ENCODE data around the gene RGL3. TPM values are rescaled to one million over a fixed set of nuclear protein-coding genes. Genes with fewer than 3 reads are reported as not detected.

RGL3 gene
- polyA plus RNA-seq, 4 donors = 1.1 to 5.6 (median 1.5) TPM; not detected in 1

- no peak overlapping the region for H3K4me3 ChIP-seq (ENCODE audit: low read depth in 1 of 3, low read length in 3 of 3)
- DNase-seq (no peak), FAIRE-seq (no peak)
- H3K27me3 ChIP-seq (ENCODE audit: control insufficient read depth in 3 of 3, insufficient read depth in 3 of 3, low read length in 3 of 3) = peaks cover 3 to 27% (median 6%) of the 10 kb centered on the region in 3 donors
- H3K27ac ChIP-seq (ENCODE audit: low read depth in 1 of 3, low read length in 2 of 3) = no peak overlapping the region
- 85 to 94% (median 93%) methylated on average over 16 to 19 of the region's 19 CpGs for WGBS, 3 donors
- H3K4me1 ChIP-seq (ENCODE audit: control insufficient read depth in 3 of 3, insufficient read depth in 2 of 3, low read depth in 1 of 3, low read length in 2 of 3) = peaks cover 0 to 12% (median 0%) of the 10 kb centered on the region in 3 donors
- H3K9me3 ChIP-seq (ENCODE audit: control insufficient read depth in 2 of 2, insufficient read depth in 1 of 2, low read depth in 1 of 2, low read length in 1 of 2) = peaks cover 0 to 3% of the 10 kb centered on the region in 2 donors
- H3K36me3 ChIP-seq (ENCODE audit: control insufficient read depth in 3 of 3, insufficient read depth in 2 of 3, low read depth in 1 of 3, low read length in 3 of 3) = no peaks in the 10 kb centered on the region
Measured at GRCh38 chr19:11426656-11427055, 7.5 kb upstream of the RGL3 start.

GRCh38 chr19:11425719-11426457 lies 6.8 kb upstream of the RGL3 start:
- Histone ChIP-seq H3K27ac (ENCODE audit: low read depth in 1 of 3, low read length in 2 of 3) (no peak overlapping the region), H3K4me3 (ENCODE audit: low read depth in 1 of 3, low read length in 3 of 3) (no peak overlapping the region), H3K9me3 (ENCODE audit: control insufficient read depth in 2 of 2, insufficient read depth in 1 of 2, low read depth in 1 of 2, low read length in 1 of 2) (peaks cover 0 to 4% of the 10 kb centered on the region in 2 donors), H3K27me3 (ENCODE audit: control insufficient read depth in 3 of 3, insufficient read depth in 3 of 3, low read length in 3 of 3) (peaks cover 3 to 34% (median 7%) of the 10 kb centered on the region in 3 donors), H3K36me3 (ENCODE audit: control insufficient read depth in 3 of 3, insufficient read depth in 2 of 3, low read depth in 1 of 3, low read length in 3 of 3) (no peaks in the 10 kb centered on the region), H3K4me1 (ENCODE audit: control insufficient read depth in 3 of 3, insufficient read depth in 2 of 3, low read depth in 1 of 3, low read length in 2 of 3) (peaks cover 0 to 20% (median 0%) of the 10 kb centered on the region in 3 donors)
- DNase-seq = no peak
- FAIRE-seq = no peak
- WGBS, 3 donors = 87 to 92% (median 90%) methylated on average over 24 to 28 of the region's 28 CpGs

GRCh38 chr19:11423791-11424181 lies 4.7 kb upstream of the RGL3 start:
- 8 to 14% (median 12%) methylated on average over 19 to 22 of the region's 22 CpGs for WGBS, 3 donors
- Histone ChIP-seq H3K9me3 (ENCODE audit: control insufficient read depth in 2 of 2, insufficient read depth in 1 of 2, low read depth in 1 of 2, low read length in 1 of 2) (peaks cover 0 to 4% of the 10 kb centered on the region in 2 donors), H3K4me3 (ENCODE audit: low read depth in 1 of 3, low read length in 3 of 3) (no peak overlapping the region), H3K27me3 (ENCODE audit: control insufficient read depth in 3 of 3, insufficient read depth in 3 of 3, low read length in 3 of 3) (peaks cover 6 to 55% (median 16%) of the 10 kb centered on the region in 3 donors), H3K27ac (ENCODE audit: low read depth in 1 of 3, low read length in 2 of 3) (no peak overlapping the region), H3K4me1 (ENCODE audit: control insufficient read depth in 3 of 3, insufficient read depth in 2 of 3, low read depth in 1 of 3, low read length in 2 of 3) (peaks cover 0 to 31% (median 0%) of the 10 kb centered on the region in 3 donors), H3K36me3 (ENCODE audit: control insufficient read depth in 3 of 3, insufficient read depth in 2 of 3, low read depth in 1 of 3, low read length in 3 of 3) (no peaks in the 10 kb centered on the region)
- no peak for DNase-seq
- no peak for FAIRE-seq

- Histone ChIP-seq H3K27ac (ENCODE audit: low read depth in 1 of 3, low read length in 2 of 3) (no peak overlapping the region), H3K4me3 (ENCODE audit: low read depth in 1 of 3, low read length in 3 of 3) (no peak overlapping the region), H3K36me3 (ENCODE audit: control insufficient read depth in 3 of 3, insufficient read depth in 2 of 3, low read depth in 1 of 3, low read length in 3 of 3) (no peaks in the 10 kb centered on the region), H3K9me3 (ENCODE audit: control insufficient read depth in 2 of 2, insufficient read depth in 1 of 2, low read depth in 1 of 2, low read length in 1 of 2) (peaks cover 0 to 4% of the 10 kb centered on the region in 2 donors), H3K27me3 (ENCODE audit: control insufficient read depth in 3 of 3, insufficient read depth in 3 of 3, low read length in 3 of 3) (peaks cover 6 to 60% (median 18%) of the 10 kb centered on the region in 3 donors), H3K4me1 (ENCODE audit: control insufficient read depth in 3 of 3, insufficient read depth in 2 of 3, low read depth in 1 of 3, low read length in 2 of 3) (peaks cover 0 to 33% (median 0%) of the 10 kb centered on the region in 3 donors)
- 37 to 41% (median 37%) methylated on average over 27 of the region's 27 CpGs for WGBS, 3 donors
- DNase-seq (no peak), FAIRE-seq (no peak)
Measured at GRCh38 chr19:11423164-11423790, 4.2 kb upstream of the RGL3 start.

- H3K4me3 ChIP-seq (ENCODE audit: low read depth in 1 of 3, low read length in 3 of 3) = peak overlapping the region in 2 of 3 donors; percentile 15 to 34
- H3K9me3 ChIP-seq (ENCODE audit: control insufficient read depth in 2 of 2, insufficient read depth in 1 of 2, low read depth in 1 of 2, low read length in 1 of 2) = peaks cover 0 to 4% of the 10 kb centered on the region in 2 donors
- no peak overlapping the region for H3K27ac ChIP-seq (ENCODE audit: low read depth in 1 of 3, low read length in 2 of 3)
- peaks cover 0 to 33% (median 0%) of the 10 kb centered on the region in 3 donors for H3K4me1 ChIP-seq (ENCODE audit: control insufficient read depth in 3 of 3, insufficient read depth in 2 of 3, low read depth in 1 of 3, low read length in 2 of 3)
- peaks cover 6 to 68% (median 18%) of the 10 kb centered on the region in 3 donors for H3K27me3 ChIP-seq (ENCODE audit: control insufficient read depth in 3 of 3, insufficient read depth in 3 of 3, low read length in 3 of 3)
- H3K36me3 ChIP-seq (ENCODE audit: control insufficient read depth in 3 of 3, insufficient read depth in 2 of 3, low read depth in 1 of 3, low read length in 3 of 3) = no peaks in the 10 kb centered on the region
- 3 to 6% (median 4%) methylated on average over 46 to 56 of the region's 56 CpGs for WGBS, 3 donors
- DNase-seq = peak; percentile 59 to 66
- FAIRE-seq = no peak
Measured at GRCh38 chr19:11422163-11423065, 3.3 kb upstream of the RGL3 start.

- Histone ChIP-seq H3K4me3 (ENCODE audit: low read depth in 1 of 3, low read length in 3 of 3) (peak overlapping the region in 1 of 3 donors; percentile 34), H3K4me1 (ENCODE audit: control insufficient read depth in 3 of 3, insufficient read depth in 2 of 3, low read depth in 1 of 3, low read length in 2 of 3) (peaks cover 0 to 33% (median 0%) of the 10 kb centered on the region in 3 donors), H3K27me3 (ENCODE audit: control insufficient read depth in 3 of 3, insufficient read depth in 3 of 3, low read length in 3 of 3) (peaks cover 6 to 77% (median 18%) of the 10 kb centered on the region in 3 donors), H3K36me3 (ENCODE audit: control insufficient read depth in 3 of 3, insufficient read depth in 2 of 3, low read depth in 1 of 3, low read length in 3 of 3) (no peaks in the 10 kb centered on the region), H3K27ac (ENCODE audit: low read depth in 1 of 3, low read length in 2 of 3) (no peak overlapping the region), H3K9me3 (ENCODE audit: control insufficient read depth in 2 of 2, insufficient read depth in 1 of 2, low read depth in 1 of 2, low read length in 1 of 2) (peaks cover 0 to 4% of the 10 kb centered on the region in 2 donors)
- no peak for FAIRE-seq
- DNase-seq = peak in 1 of 2 donors; percentile 22
- WGBS, 3 donors = 11 to 14% (median 12%) methylated on average over 36 of the region's 36 CpGs
Measured at GRCh38 chr19:11421371-11422098, 2.4 kb upstream of the RGL3 start.

GRCh38 chr19:11420429-11421370 lies 1.6 kb upstream of the RGL3 start:
- no peak overlapping the region for H3K27ac ChIP-seq (ENCODE audit: low read depth in 1 of 3, low read length in 2 of 3)
- no peak for FAIRE-seq
- H3K36me3 ChIP-seq (ENCODE audit: control insufficient read depth in 3 of 3, insufficient read depth in 2 of 3, low read depth in 1 of 3, low read length in 3 of 3) = no peaks in the 10 kb centered on the region
- 5 to 7% (median 7%) methylated on average over 43 to 46 of the region's 46 CpGs for WGBS, 3 donors
- peaks cover 6 to 84% (median 18%) of the 10 kb centered on the region in 3 donors for H3K27me3 ChIP-seq (ENCODE audit: control insufficient read depth in 3 of 3, insufficient read depth in 3 of 3, low read length in 3 of 3)
- H3K4me1 ChIP-seq (ENCODE audit: control insufficient read depth in 3 of 3, insufficient read depth in 2 of 3, low read depth in 1 of 3, low read length in 2 of 3) = peaks cover 0 to 33% (median 0%) of the 10 kb centered on the region in 3 donors
- peak in 1 of 2 donors; percentile 39 for DNase-seq
- H3K9me3 ChIP-seq (ENCODE audit: control insufficient read depth in 2 of 2, insufficient read depth in 1 of 2, low read depth in 1 of 2, low read length in 1 of 2) = peaks cover 0 to 4% of the 10 kb centered on the region in 2 donors
- H3K4me3 ChIP-seq (ENCODE audit: low read depth in 1 of 3, low read length in 3 of 3) = peak overlapping the region in 1 of 3 donors; percentile 22

All from small intestine (tissue), 7 donors.